ENCODE measurements around the gene KRT6B. TPM values are rescaled to one million over a fixed set of nuclear protein-coding genes. Genes with fewer than 3 reads are reported as not detected.
"Not testable (repeated sequence)": the region's sequence is repeated elsewhere in the genome, so short reads cannot be mapped to it uniquely, and the experiment has no call there.

KRT6B gene
- not detected for total RNA-seq

- Mint-ChIP-seq H3K4me1 (ENCODE audit: low read depth in 2 of 2) (peaks cover 19 to 24% of the 10 kb centered on the region in 2 donors), H3K4me3 (no peak within 1 kb of the TSS), H3K27me3 (peaks cover 6 to 8% of the 10 kb centered on the region in 2 donors), H3K27ac (no peak within 1 kb of the TSS), H3K9me3 (no peaks in the 10 kb centered on the region), H3K36me3 (no peaks in the 10 kb centered on the region)
- DNase-seq (ENCODE audit: low spot score) (no peak), ATAC-seq (no peak)
Measured at GRCh38 chr12:52452101-52452500, at the start of gene KRT6B. Gene KRT6B (minus strand): TSS chr12:52452146. CDS start chr12:52452078, 68 bp downstream.

GRCh38 chr12:52501490-52501889 is 49.5 kb upstream of the KRT6B start:
- Mint-ChIP-seq H3K36me3 (no peaks in the 10 kb centered on the region), H3K4me1 (ENCODE audit: low read depth in 2 of 2) (no peaks in the 10 kb centered on the region)

GRCh38 chr12:52500574-52500973 is 48.6 kb upstream of the KRT6B start:
- ATAC-seq; H3K9me3 Mint-ChIP-seq; H3K36me3 Mint-ChIP-seq; H3K27ac Mint-ChIP-seq; H3K4me3 Mint-ChIP-seq; DNase-seq (ENCODE audit: low spot score); H3K4me1 Mint-ChIP-seq (ENCODE audit: low read depth in 2 of 2): not testable (repeated sequence)
- peaks cover 6 to 21% of the 10 kb centered on the region in 2 donors for H3K27me3 Mint-ChIP-seq

More at GRCh38 chr12:52501490-52501889, 49.5 kb upstream of the KRT6B start:
- ATAC-seq (no peak), DNase-seq (ENCODE audit: low spot score) (no peak)
- Mint-ChIP-seq H3K27me3 (peaks cover 8 to 17% of the 10 kb centered on the region in 2 donors), H3K27ac (no peak overlapping the region), H3K9me3 (no peaks in the 10 kb centered on the region), H3K4me3 (no peak overlapping the region)

- Mint-ChIP-seq H3K4me3 (no peak overlapping the region), H3K9me3 (no peaks in the 10 kb centered on the region), H3K4me1 (ENCODE audit: low read depth in 2 of 2) (peaks cover 4% of the 10 kb centered on the region in 2 donors), H3K27me3 (peaks cover 6 to 16% of the 10 kb centered on the region in 2 donors), H3K27ac (no peak overlapping the region), H3K36me3 (no peaks in the 10 kb centered on the region)
- no peak for DNase-seq (ENCODE audit: low spot score)
- no peak for ATAC-seq
Measured at GRCh38 chr12:52499806-52500560, 48.0 kb upstream of the KRT6B start.

GRCh38 chr12:52498946-52499345 is 47.0 kb upstream of the KRT6B start:
- Mint-ChIP-seq H3K4me1 (ENCODE audit: low read depth in 2 of 2) (peaks cover 4 to 5% of the 10 kb centered on the region in 2 donors), H3K4me3 (no peak overlapping the region), H3K27me3 (peaks cover 6 to 16% of the 10 kb centered on the region in 2 donors), H3K9me3 (no peaks in the 10 kb centered on the region), H3K27ac (no peak overlapping the region), H3K36me3 (no peaks in the 10 kb centered on the region)
- DNase-seq (ENCODE audit: low spot score) (no peak), ATAC-seq (no peak)

- no peaks in the 10 kb centered on the region for H3K9me3 Mint-ChIP-seq
- peaks cover 4 to 5% of the 10 kb centered on the region in 2 donors for H3K4me1 Mint-ChIP-seq (ENCODE audit: low read depth in 2 of 2)
- no peaks in the 10 kb centered on the region for H3K36me3 Mint-ChIP-seq
- H3K27me3 Mint-ChIP-seq: peaks cover 6 to 16% of the 10 kb centered on the region in 2 donors
- H3K27ac Mint-ChIP-seq: no peak overlapping the region
- no peak overlapping the region for H3K4me3 Mint-ChIP-seq
- DNase-seq (ENCODE audit: low spot score): no peak
- ATAC-seq: no peak
Measured at GRCh38 chr12:52497975-52498374, 46.0 kb upstream of the KRT6B start.

- Mint-ChIP-seq H3K4me3 (no peak overlapping the region), H3K36me3 (no peaks in the 10 kb centered on the region), H3K9me3 (no peaks in the 10 kb centered on the region), H3K27me3 (peaks cover 4 to 19% of the 10 kb centered on the region in 2 donors), H3K27ac (no peak overlapping the region), H3K4me1 (ENCODE audit: low read depth in 2 of 2) (peaks cover 4 to 5% of the 10 kb centered on the region in 2 donors)
- ATAC-seq (no peak), DNase-seq (ENCODE audit: low spot score) (no peak)
Measured at GRCh38 chr12:52496590-52497071, 44.7 kb upstream of the KRT6B start.

GRCh38 chr12:52496054-52496453 is 44.1 kb upstream of the KRT6B start:
- no peak overlapping the region for H3K27ac Mint-ChIP-seq
- DNase-seq (ENCODE audit: low spot score) (no peak), ATAC-seq (no peak)
- peaks cover 9 to 25% of the 10 kb centered on the region in 2 donors for H3K27me3 Mint-ChIP-seq
- no peaks in the 10 kb centered on the region for H3K9me3 Mint-ChIP-seq
- no peaks in the 10 kb centered on the region for H3K36me3 Mint-ChIP-seq
- H3K4me1 Mint-ChIP-seq (ENCODE audit: low read depth in 2 of 2): peaks cover 4 to 5% of the 10 kb centered on the region in 2 donors
- H3K4me3 Mint-ChIP-seq: no peak overlapping the region

- Mint-ChIP-seq H3K4me1 (ENCODE audit: low read depth in 2 of 2) (peaks cover 4 to 5% of the 10 kb centered on the region in 2 donors), H3K4me3 (no peak overlapping the region), H3K27ac (no peak overlapping the region), H3K9me3 (no peaks in the 10 kb centered on the region), H3K27me3 (peaks cover 14 to 27% of the 10 kb centered on the region in 2 donors), H3K36me3 (no peaks in the 10 kb centered on the region)
- ATAC-seq: no peak
- no peak for DNase-seq (ENCODE audit: low spot score)
Measured at GRCh38 chr12:52495389-52495788, 43.4 kb upstream of the KRT6B start.

GRCh38 chr12:52494518-52494917 is 42.6 kb upstream of the KRT6B start:
- DNase-seq (ENCODE audit: low spot score) (no peak), ATAC-seq (no peak)
- Mint-ChIP-seq H3K4me3 (no peak overlapping the region), H3K36me3 (no peaks in the 10 kb centered on the region), H3K4me1 (ENCODE audit: low read depth in 2 of 2) (peaks cover 4 to 5% of the 10 kb centered on the region in 2 donors), H3K9me3 (no peaks in the 10 kb centered on the region), H3K27me3 (peaks cover 16 to 27% of the 10 kb centered on the region in 2 donors), H3K27ac (no peak overlapping the region)

GRCh38 chr12:52494100-52494499 is 42.2 kb upstream of the KRT6B start:
- DNase-seq (ENCODE audit: low spot score) (no peak), ATAC-seq (no peak)
- H3K27me3 Mint-ChIP-seq: peaks cover 16 to 29% of the 10 kb centered on the region in 2 donors
- H3K4me3 Mint-ChIP-seq: no peak overlapping the region
- no peaks in the 10 kb centered on the region for H3K9me3 Mint-ChIP-seq
- H3K27ac Mint-ChIP-seq: no peak overlapping the region
- no peaks in the 10 kb centered on the region for H3K36me3 Mint-ChIP-seq
- H3K4me1 Mint-ChIP-seq (ENCODE audit: low read depth in 2 of 2): peaks cover 4 to 5% of the 10 kb centered on the region in 2 donors

- Mint-ChIP-seq H3K36me3 (no peaks in the 10 kb centered on the region), H3K9me3 (no peaks in the 10 kb centered on the region), H3K4me3 (no peak within 1 kb of the TSS), H3K27ac (no peak within 1 kb of the TSS), H3K4me1 (ENCODE audit: low read depth in 2 of 2) (peaks cover 4 to 5% of the 10 kb centered on the region in 2 donors), H3K27me3 (peaks cover 19 to 34% of the 10 kb centered on the region in 2 donors)
- no peak for DNase-seq (ENCODE audit: low spot score)
- no peak for ATAC-seq
Measured at GRCh38 chr12:52493172-52493571, 41.2 kb upstream of the KRT6B start, which contains the start of gene KRT6A. Gene KRT6A (minus strand): TSS chr12:52493257. CDS start chr12:52493188, 69 bp downstream.

- H3K27me3 Mint-ChIP-seq: peaks cover 16 to 29% of the 10 kb centered on the region in 2 donors
- H3K27ac Mint-ChIP-seq; ATAC-seq; H3K36me3 Mint-ChIP-seq; H3K4me3 Mint-ChIP-seq; H3K4me1 Mint-ChIP-seq (ENCODE audit: low read depth in 2 of 2); DNase-seq (ENCODE audit: low spot score); H3K9me3 Mint-ChIP-seq: not testable (repeated sequence)
Measured at GRCh38 chr12:52492405-52492804, 40.5 kb upstream of the KRT6B start.

- peaks cover 19 to 29% of the 10 kb centered on the region in 2 donors for H3K27me3 Mint-ChIP-seq
- H3K4me3 Mint-ChIP-seq; H3K36me3 Mint-ChIP-seq; DNase-seq (ENCODE audit: low spot score); ATAC-seq; H3K4me1 Mint-ChIP-seq (ENCODE audit: low read depth in 2 of 2); H3K27ac Mint-ChIP-seq; H3K9me3 Mint-ChIP-seq: not testable (repeated sequence)
Measured at GRCh38 chr12:52491495-52491894, 39.5 kb upstream of the KRT6B start.

All from natural killer cell treated with Interleukin-12 subunit alpha and Interleukin-12 subunit beta and Interleukin-15 and Interleukin-18, amount 100 ng/mL, for 72 hours (primary cell).